WERI-Rb-1 (cell line): ENCODE results near the gene HOOK2.

Experiments
- DNase-seq: peaks from one replicate; pipeline ENCODE4 v3.0.0-alpha.2; 2020
- H3K27ac ChIP-seq: fragments of 250-450 bp; sonication (Bioruptor Pico); 2 replicates; pipeline ENCODE4 v1.5.1; 2020; ENCODE audit warnings: mild to moderate bottlenecking, moderate library complexity
- H3K27me3 ChIP-seq: fragments of 250-450 bp; sonication (Bioruptor Pico); 2 replicates; pipeline ENCODE4 v1.5.1; 2021; ENCODE audit warnings: mild to moderate bottlenecking, low read depth, moderate library complexity; ENCODE audit not compliant: insufficient read depth, severe bottlenecking
- H3K36me3 ChIP-seq: fragments of 250-450 bp; sonication (Bioruptor Pico); 2 replicates; pipeline ENCODE4 v1.5.1; 2020; ENCODE audit warnings: mild to moderate bottlenecking, moderate library complexity
- H3K4me3 ChIP-seq: 2 replicates; pipeline ENCODE4 v1.5.1; 2011; ENCODE audit warnings: low read depth, mild to moderate bottlenecking, control low read depth, low read length
- H3K9me3 ChIP-seq: fragments of 250-450 bp; sonication (Bioruptor Pico); 2 replicates; pipeline ENCODE4 v1.5.1; 2021; ENCODE audit warnings: mild to moderate bottlenecking, moderate library complexity; ENCODE audit not compliant: severe bottlenecking
- CTCF ChIP-seq: IDR thresholded peaks from 2 replicates; pipeline ENCODE4 v1.5.1; 2011; ENCODE audit warnings: low read depth, mild to moderate bottlenecking, control low read depth, inconsistent platforms, low read length

The HOOK2 gene

GRCh38 chr19:12722566-12723380, 52.6 kb downstream of the HOOK2 start:
- no peak for TF ChIP-seq CTCF
- Histone ChIP-seq H3K36me3 (peaks cover 34% of the 10 kb centered on the region), H3K9me3 (no peaks in the 10 kb centered on the region), H3K27ac (peak overlapping the region; percentile 97), H3K4me3 (peak overlapping the region; percentile 87), H3K27me3 (no peaks in the 10 kb centered on the region)
- peak; percentile 98 for DNase-seq

DNA sequence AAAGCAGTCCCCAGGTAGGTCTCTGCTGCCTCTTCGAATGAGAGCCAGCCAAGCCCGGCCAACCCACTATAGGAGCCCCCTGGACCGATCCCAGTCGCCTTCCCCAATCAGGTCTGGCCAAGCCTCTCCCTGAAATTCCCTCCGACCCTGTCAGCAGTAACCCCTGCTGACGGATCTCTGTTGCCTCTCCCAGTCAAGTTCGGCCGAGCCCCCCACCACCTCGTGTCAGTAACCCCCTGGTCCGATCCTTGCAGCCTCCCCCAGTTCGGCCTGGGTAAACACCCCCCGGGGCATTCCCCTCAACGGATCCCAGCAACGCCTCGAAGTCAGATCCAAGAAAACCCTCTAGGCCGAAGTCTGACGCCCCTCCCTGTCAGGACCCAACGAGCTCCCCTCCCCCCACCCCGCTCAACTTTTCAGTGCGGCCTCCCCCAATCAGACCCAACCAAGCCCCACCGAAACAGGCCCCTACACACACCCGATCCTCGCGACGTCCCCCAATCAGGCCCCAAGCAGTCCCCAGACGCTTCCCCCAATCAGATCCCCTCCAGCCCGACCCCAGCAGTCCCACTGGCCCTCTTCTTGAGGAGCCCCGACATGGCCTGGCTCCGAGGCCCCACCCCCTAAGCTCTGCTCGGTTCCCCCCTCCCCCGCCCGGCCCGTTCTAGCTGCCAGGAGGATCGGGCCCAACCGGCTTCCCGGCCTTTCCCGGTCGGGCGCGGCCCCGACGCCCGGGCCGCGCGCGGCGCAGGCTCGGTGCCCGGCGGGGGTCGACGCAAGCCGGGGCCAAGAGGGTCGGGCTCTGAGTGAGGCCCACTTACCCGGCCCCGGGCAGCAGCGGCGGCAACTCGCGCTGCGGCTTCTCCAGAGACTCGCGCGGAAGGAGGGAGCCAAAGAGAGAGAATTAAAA, 53.4 kb downstream of the HOOK2 start:
- no peak for TF ChIP-seq CTCF
- Histone ChIP-seq H3K4me3 (peak overlapping the region; percentile 87), H3K27me3 (no peaks in the 10 kb centered on the region), H3K36me3 (peaks cover 38% of the 10 kb centered on the region), H3K27ac (peak overlapping the region; percentile 97), H3K9me3 (no peaks in the 10 kb centered on the region)
- DNase-seq: peak; percentile 80

GRCh38 chr19:12720851-12721655, 54.3 kb downstream of the HOOK2 start:
- H3K4me3 ChIP-seq: peak overlapping the region; percentile 87
- no peaks in the 10 kb centered on the region for H3K9me3 ChIP-seq
- H3K27ac ChIP-seq: peak overlapping the region; percentile 97
- H3K36me3 ChIP-seq: peaks cover 46% of the 10 kb centered on the region
- no peaks in the 10 kb centered on the region for H3K27me3 ChIP-seq
- TF ChIP-seq CTCF: no peak
- DNase-seq: no peak

DNA sequence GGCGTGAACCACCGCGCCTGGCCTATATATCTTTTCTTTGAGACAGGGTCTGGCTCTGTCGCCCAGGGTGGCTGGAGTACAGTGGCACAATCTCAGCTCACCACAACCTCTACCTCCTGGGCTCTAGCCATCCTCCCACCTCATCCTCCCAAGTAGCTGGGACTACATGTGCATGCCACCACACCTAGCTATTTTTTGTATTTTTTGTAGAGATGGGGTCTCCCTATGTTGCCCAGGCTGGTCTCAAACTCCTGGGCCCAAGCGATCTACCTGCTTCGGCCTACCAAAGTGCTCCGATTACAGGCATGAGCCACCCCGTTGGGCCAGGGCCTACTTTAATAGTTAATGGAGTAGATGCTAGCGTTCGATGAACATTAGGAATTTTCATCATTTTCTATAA, 55.1 kb downstream of the HOOK2 start:
- peak overlapping the region; percentile 87 for H3K4me3 ChIP-seq
- H3K27ac ChIP-seq: no peak overlapping the region; the same call in 1 of the 2 replicates
- H3K36me3 ChIP-seq: peaks cover 54% of the 10 kb centered on the region
- no peaks in the 10 kb centered on the region for H3K27me3 ChIP-seq
- no peaks in the 10 kb centered on the region for H3K9me3 ChIP-seq
- no peak for TF ChIP-seq CTCF
- no peak for DNase-seq

DNA sequence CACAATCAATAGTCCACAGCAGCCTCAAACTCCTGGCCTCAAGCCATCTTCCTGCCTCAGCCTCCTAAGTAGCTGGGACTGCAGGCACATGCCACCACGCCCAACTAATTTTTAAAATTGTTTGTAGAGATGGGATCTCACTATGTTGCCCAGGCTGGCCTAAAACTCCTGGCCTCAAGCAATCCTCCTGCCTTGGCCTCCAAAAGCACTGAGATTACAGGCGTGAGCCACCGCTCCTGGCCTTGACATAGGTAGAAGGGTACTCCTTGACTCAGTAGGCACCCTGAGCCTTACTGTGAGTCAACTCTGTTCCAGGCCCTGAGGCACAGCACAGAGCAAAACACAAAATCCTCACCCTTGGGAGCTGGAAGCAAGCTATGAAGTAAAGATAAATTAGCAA, 59.4 kb downstream of the HOOK2 start:
- Histone ChIP-seq H3K9me3 (no peaks in the 10 kb centered on the region), H3K27me3 (no peaks in the 10 kb centered on the region), H3K4me3 (no peak overlapping the region), H3K27ac (no peak overlapping the region), H3K36me3 (peaks cover 94% of the 10 kb centered on the region)
- no peak for DNase-seq
- no peak for TF ChIP-seq CTCF
